H1 (cell line): ENCODE data around the gene PTPMT1. TPM values are rescaled to one million over a fixed set of nuclear protein-coding genes. Genes with fewer than 3 reads are reported as not detected.
A peak's percentile ranks its signal among the peaks of the same experiment; 100 is the strongest.

ENCODE experiments used
- CTCF ChIA-PET: fragments of 300-600 bp; sonication (Branson Sonifier 250); formaldehyde crosslinking; loops from one replicate; lab custom pipeline; 2021; ENCODE audit not compliant: partially characterized antibody; lab: Charles Lee
- POLR2A ChIA-PET: fragments of 300-600 bp; sonication (Branson Sonifier 250); formaldehyde crosslinking; loops from one replicate; lab custom pipeline; 2021; ENCODE audit warnings: inconsistent platforms; ENCODE audit not compliant: partially characterized antibody; lab: Charles Lee
- DNase-seq, 2 experiments: peaks; one replicate each; pipeline versions ENCODE4 v3.0.0 to v3.0.0-alpha.2; 2010 to 2022; ENCODE audit warnings: low spot score in 2 of 2, low read depth in 1 of 2, mixed read lengths in 1 of 2
- FAIRE-seq: peaks from 2 replicates; lab custom pipeline; 2011; peaks lifted over from hg19 to GRCh38; lab: Jason Lieb, UNC
- H2AFZ ChIP-seq: 2 replicates; pipeline ENCODE4 v1.8.1; 2012; ENCODE audit warnings: low read length, inconsistent platforms
- H2AK5ac ChIP-seq: 2 replicates; pipeline ENCODE4 v1.6.1; 2013; ENCODE audit warnings: low read depth, low read length
- H2BK120ac ChIP-seq: replicated peaks from 2 replicates; pipeline ENCODE3; 2013; ENCODE audit warnings: low read depth, low read length, inconsistent platforms
- H2BK12ac ChIP-seq: 2 replicates; pipeline ENCODE4 v1.6.1; 2013; ENCODE audit warnings: low read depth, low read length
- H2BK15ac ChIP-seq: 2 replicates; pipeline ENCODE4 v1.6.1; 2013; ENCODE audit warnings: low read length
- H2BK20ac ChIP-seq: 2 replicates; pipeline ENCODE4 v1.6.1; 2013; ENCODE audit warnings: low read length
- H2BK5ac ChIP-seq: 2 replicates; pipeline ENCODE4 v1.6.1; 2013; ENCODE audit warnings: low read depth, low read length
- H3K14ac ChIP-seq: 2 replicates; pipeline ENCODE4 v1.6.1; 2013; ENCODE audit warnings: inconsistent platforms; ENCODE audit not compliant: insufficient read length
- H3K18ac ChIP-seq: 2 replicates; pipeline ENCODE4 v1.6.1; 2013; ENCODE audit warnings: low read length; ENCODE audit errors: extremely low read depth
- H3K23ac ChIP-seq: 2 replicates; pipeline ENCODE4 v1.6.1; 2013; ENCODE audit warnings: inconsistent platforms; ENCODE audit not compliant: insufficient read length
- H3K23me2 ChIP-seq: 2 replicates; pipeline ENCODE4 v1.6.1; 2013; ENCODE audit warnings: low read depth, low read length
- H3K27ac ChIP-seq: 2 replicates; pipeline ENCODE4 v1.6.1; 2011; ENCODE audit warnings: low read depth, low read length, inconsistent platforms
- H3K27me3 ChIP-seq, 4 experiments: replicated peaks in 1 of 4; 1 replicate in 1 of 4; 2 replicates in 3 of 4; pipeline versions ENCODE4 v1.6.1 to v1.8.1; 2011 to 2013; ENCODE audit warnings: low read length in 3 of 4, mild to moderate bottlenecking in 3 of 4, inconsistent platforms in 2 of 4, mixed read lengths in 2 of 4, moderate library complexity in 1 of 4; ENCODE audit not compliant: control insufficient read depth in 3 of 4, insufficient read depth in 3 of 4; ENCODE audit errors: extremely low read depth in 1 of 4
- H3K36me3 ChIP-seq, 4 experiments: 2 replicates each; pipeline versions ENCODE4 v1.6.1 to v1.8.1; 2011 to 2013; ENCODE audit warnings: mild to moderate bottlenecking in 4 of 4, low read length in 3 of 4, moderate library complexity in 2 of 4, control low read depth in 1 of 4, inconsistent platforms in 1 of 4; ENCODE audit not compliant: insufficient read depth in 4 of 4, control insufficient read depth in 2 of 4
- H3K4ac ChIP-seq: replicated peaks from 2 replicates; pipeline ENCODE3; 2013; ENCODE audit warnings: low read length, low read depth, mixed read lengths, inconsistent platforms; ENCODE audit not compliant: insufficient read length
- H3K4me1 ChIP-seq, 4 experiments: replicated peaks in 1 of 4; 1 replicate in 1 of 4; 2 replicates in 3 of 4; pipeline versions ENCODE4 v1.6.1 to v1.8.1; 2011 to 2013; ENCODE audit warnings: low read length in 3 of 4, inconsistent platforms in 2 of 4, mixed read lengths in 1 of 4; ENCODE audit not compliant: insufficient read depth in 4 of 4, control insufficient read depth in 3 of 4
- H3K4me2 ChIP-seq, 2 experiments: 2 replicates each; pipeline versions ENCODE4 v1.6.1 to v1.8.1; 2011 to 2013; ENCODE audit warnings: low read depth in 2 of 2, low read length in 2 of 2, control low read depth in 1 of 2, inconsistent platforms in 1 of 2, mild to moderate bottlenecking in 1 of 2; ENCODE audit not compliant: insufficient read depth in 1 of 2
- H3K4me3 ChIP-seq, 4 experiments: fragments of 200-600, 300-600 bp in 1 of 4; sonication (generic), shearing (Covaris generic), sonication (Bioruptor Twin) in 1 of 4; 2 replicates each; pipeline versions ENCODE4 v1.5.1 to v1.8.1; 2011 to 2016; ENCODE audit warnings: low read length in 4 of 4, low read depth in 3 of 4, control low read depth in 2 of 4, inconsistent platforms in 2 of 4, mild to moderate bottlenecking in 2 of 4, mixed read lengths in 1 of 4, moderate library complexity in 1 of 4; ENCODE audit not compliant: insufficient read depth in 2 of 4; ENCODE audit errors: extremely low read depth in 1 of 4
- H3K56ac ChIP-seq: replicated peaks from 2 replicates; pipeline ENCODE3; 2013; ENCODE audit warnings: low read depth, mild to moderate bottlenecking, mixed read lengths, low read length, inconsistent platforms; ENCODE audit not compliant: insufficient read length
- H3K79me1 ChIP-seq: 2 replicates; pipeline ENCODE4 v1.6.1; 2013; ENCODE audit warnings: low read depth, low read length, control low read depth
- H3K79me2 ChIP-seq, 2 experiments: 2 replicates each; pipeline versions ENCODE4 v1.6.1 to v1.8.1; 2012 to 2013; ENCODE audit warnings: low read length in 2 of 2, mild to moderate bottlenecking in 2 of 2, inconsistent platforms in 1 of 2; ENCODE audit not compliant: insufficient read depth in 2 of 2, control insufficient read depth in 1 of 2
- H3K9ac ChIP-seq, 4 experiments: replicated peaks in 1 of 4; 1 replicate in 1 of 4; 2 replicates in 3 of 4; pipeline versions ENCODE4 v1.6.1 to v1.8.1; 2011 to 2013; ENCODE audit warnings: low read depth in 3 of 4, low read length in 3 of 4, control low read depth in 2 of 4, mild to moderate bottlenecking in 2 of 4, moderate library complexity in 2 of 4, inconsistent platforms in 1 of 4; ENCODE audit errors: extremely low read depth in 1 of 4
- H3K9me3 ChIP-seq, 2 experiments: 2 replicates each; pipeline versions ENCODE4 v1.6.1 to v1.8.1; 2012 to 2013; ENCODE audit warnings: mild to moderate bottlenecking in 2 of 2, moderate library complexity in 2 of 2, control low read depth in 1 of 2, inconsistent platforms in 1 of 2, low read depth in 1 of 2, low read length in 1 of 2, mixed read lengths in 1 of 2; ENCODE audit not compliant: insufficient read depth in 2 of 2
- H4K20me1 ChIP-seq, 2 experiments: replicated peaks in 1 of 2; 2 replicates each; pipeline versions ENCODE3 to v1.8.1; 2011 to 2013; ENCODE audit warnings: inconsistent platforms in 2 of 2, low read length in 2 of 2, mild to moderate bottlenecking in 1 of 2; ENCODE audit not compliant: insufficient read depth in 2 of 2, control insufficient read depth in 1 of 2
- H4K5ac ChIP-seq: 2 replicates; pipeline ENCODE4 v1.6.1; 2013; ENCODE audit warnings: low read length, low read depth, mixed read lengths, inconsistent platforms; ENCODE audit not compliant: insufficient read length
- H4K8ac ChIP-seq: 2 replicates; pipeline ENCODE4 v1.8.0; 2013; ENCODE audit warnings: mild to moderate bottlenecking, moderate library complexity, low read length, inconsistent platforms; ENCODE audit not compliant: insufficient read depth; ENCODE audit errors: extremely low read depth
- H4K91ac ChIP-seq: replicated peaks from 2 replicates; pipeline ENCODE3; 2013; ENCODE audit warnings: low read length, mixed read lengths, inconsistent platforms; ENCODE audit not compliant: insufficient read length
- EGR1 ChIP-seq: IDR thresholded peaks from 2 replicates; pipeline ENCODE4 v1.6.1; 2011; ENCODE audit warnings: low read depth, low read length, borderline replicate concordance
- EP300 ChIP-seq, 2 experiments: IDR thresholded peaks; 1 replicate in 1 of 2; 2 replicates in 1 of 2; pipeline ENCODE4 v1.6.1; 2011 to 2012; ENCODE audit warnings: low read depth in 2 of 2, low read length in 2 of 2, mild to moderate bottlenecking in 2 of 2, borderline replicate concordance in 1 of 2, inconsistent platforms in 1 of 2, moderate library complexity in 1 of 2
- EZH2 ChIP-seq: fragments of 200-600 bp; sonication (generic); IDR thresholded peaks from 2 replicates; pipeline ENCODE4 v1.7.1; 2012; ENCODE audit warnings: low read depth, mild to moderate bottlenecking, moderate library complexity, low read length, inconsistent platforms; ENCODE audit not compliant: severe bottlenecking
- GTF2F1 ChIP-seq: IDR thresholded peaks from 2 replicates; pipeline ENCODE4 v1.6.1; 2012; ENCODE audit warnings: low read depth, low read length, improper control_type of control experiment, borderline replicate concordance
- MAFK ChIP-seq: IDR thresholded peaks from 2 replicates; pipeline ENCODE4 v1.6.1; 2012; ENCODE audit warnings: low read depth, mild to moderate bottlenecking, improper control_type of control experiment, low read length
- NANOG ChIP-seq: IDR thresholded peaks from 2 replicates; pipeline ENCODE4 v1.6.1; 2011; ENCODE audit warnings: low read length, low read depth, mild to moderate bottlenecking, inconsistent platforms; ENCODE audit not compliant: insufficient read depth, poor library complexity, severe bottlenecking
- SIX5 ChIP-seq: IDR thresholded peaks from 2 replicates; pipeline ENCODE4 v1.6.1; 2011; ENCODE audit warnings: mild to moderate bottlenecking, low read depth, low read length
- SP1 ChIP-seq: IDR thresholded peaks from 2 replicates; pipeline ENCODE4 v1.6.1; 2011; ENCODE audit warnings: low read depth, low read length
- WGBS, 2 experiments: shearing (Covaris generic) in 1 of 2; methylation state at CpG; one replicate each; pipeline versions ENCODE4 v1.1.6 to v1.1.7; 2013 to 2015; ENCODE audit warnings: low lambda C conversion rate in 2 of 2, mixed read lengths in 2 of 2, inconsistent platforms in 1 of 2, low coverage in 1 of 2, missing lambda C conversion rate in 1 of 2; ENCODE audit not compliant: insufficient replicate concordance in 2 of 2, insufficient coverage in 1 of 2, insufficient read length in 1 of 2; ENCODE audit errors: extremely low coverage in 1 of 2, missing lambda C conversion rate in 1 of 2; 5-methylcytosine and 5-hydroxymethylcytosine counted together
- polyA plus RNA-seq, 7 experiments: library from polyadenylated mRNA; depleted of rRNA in 3 of 7; stranded (reverse) in 5 of 7; unstranded in 2 of 7; fragments of >200 nt in 5 of 7; fragments of 200-250 nt in 2 of 7; gene quantifications; 1 replicate in 5 of 7; 2 replicates in 1 of 7; 4 replicates in 1 of 7; pipeline versions ENCODE4 v1.2.1 to v1.2.3, GENCODE V29; 2011 to 2013; ENCODE audit warnings: missing spikeins in 2 of 7, mixed read lengths in 2 of 7
- total RNA-seq: library from RNA; stranded (reverse); fragmentation: NEBNext Ultra II Directional; extraction: Animal tissue kit (Norgen Biotek cat#: 25700); gene quantifications from 2 replicates; pipeline ENCODE4 v1.2.1, GENCODE V29; 2021

PTPMT1 gene
- total and polyA plus RNA-seq, 2 of the 8 experiments (the other 6 are each of a cell fraction or from before 2014, with no cell fraction given): 44.8 to 105 TPM

- H3K9me3 ChIP-seq: no peaks in the 10 kb centered on the region
- H3K27me3 ChIP-seq: peaks cover 0 to 27% (median 24%) of the 10 kb centered on the region in 4 experiments; a peak in 6 of 7 replicates
- H3K4me1 ChIP-seq: peaks cover 3 to 8% (median 4%) of the 10 kb centered on the region in 4 experiments; a peak in 6 of 7 replicates
- no peak overlapping the region for H3K4me2 ChIP-seq
- no peak overlapping the region for H3K23ac ChIP-seq
- H2BK15ac ChIP-seq: no peak overlapping the region
- no peak overlapping the region for H3K4me3 ChIP-seq
- no peaks in the 10 kb centered on the region for H3K79me1 ChIP-seq
- H3K79me2 ChIP-seq: no peaks in the 10 kb centered on the region
- DNase-seq (peak in 1 of 2 experiments; percentile 56), FAIRE-seq (no peak)
- H2BK12ac ChIP-seq: no peak overlapping the region
- no peak overlapping the region for H3K18ac ChIP-seq
- peak overlapping the region; percentile 68; the same call in 1 of the 2 replicates for H4K8ac ChIP-seq
- H4K91ac ChIP-seq: no peak overlapping the region
- H3K23me2 ChIP-seq: peaks cover 2% of the 10 kb centered on the region; the same call in 1 of the 2 replicates
- H4K5ac ChIP-seq: no peak overlapping the region
- H3K14ac ChIP-seq: no peak overlapping the region
- no peak overlapping the region for H2BK20ac ChIP-seq
- ChIA-PET CTCF (interaction anchor here (0.5 to 2.8 kb wide), 3 partner anchors 26 to 85 kb away, joined by 3 to 8 read pairs (median 4); no protein-coding TSS in a partner anchor), POLR2A (interaction anchor here (1.9 kb wide), 1 partner anchor 11 kb away, joined by 17 read pairs; the partner anchor contains the start of genes KBTBD4 and NDUFS3)
- H3K36me3 ChIP-seq: no peaks in the 10 kb centered on the region
- no peak overlapping the region for H3K4ac ChIP-seq
- no peak overlapping the region for H3K56ac ChIP-seq
- no peak overlapping the region for H3K9ac ChIP-seq
- H2AK5ac ChIP-seq: no peak overlapping the region
- no peak for TF ChIP-seq GTF2F1
- TF ChIP-seq EP300 (IDR thresholded peaks at IDR 0.05; ENCODE audit: borderline replicate concordance in 1 of 2, low read depth in 2 of 2, low read length in 2 of 2): no peak
- no peak for TF ChIP-seq EZH2
- TF ChIP-seq SIX5: no peak
- no peak for TF ChIP-seq EGR1
- TF ChIP-seq NANOG: no peak
- TF ChIP-seq MAFK: no peak
- TF ChIP-seq SP1: no peak
- H2AFZ ChIP-seq: no peak overlapping the region
- no peaks in the 10 kb centered on the region for H4K20me1 ChIP-seq
- no peak overlapping the region for H2BK5ac ChIP-seq
- no peak overlapping the region for H2BK120ac ChIP-seq
- no peak overlapping the region for H3K27ac ChIP-seq
- WGBS, 2 experiments: 89% methylated on average over 88 of the region's 122 CpGs; no CpG with 5 or more reads in 1 of the 2 experiments
Observed at GRCh38 chr11:47589977-47590861, 24.8 kb downstream of the PTPMT1 start.
